HG03571 (cell line): ENCODE results near the gene TNFRSF17.
"Not testable (repeated sequence)": the region's sequence is repeated elsewhere in the genome, so short reads cannot be mapped to it uniquely, and the experiment has no call there.

Experiments used
- ATAC-seq: cut with Tn5 transposase; IDR thresholded peaks from one replicate; pipeline ENCODE4 v1.9.1; 2021; ENCODE audit not compliant: unreplicated experiment

TNFRSF17 gene

GRCh38 chr16:11968577-11968976 lies 3.6 kb downstream of the TNFRSF17 start:
- no peak for ATAC-seq

GRCh38 chr16:11970292-11970691 lies 5.3 kb downstream of the TNFRSF17 start:
- not testable (repeated sequence) for ATAC-seq

GRCh38 chr16:11972128-11972527 lies 7.1 kb downstream of the TNFRSF17 start:
- no peak for ATAC-seq

GRCh38 chr16:11973070-11973469 lies 8.1 kb downstream of the TNFRSF17 start:
- ATAC-seq, result no peak

GRCh38 chr16:11976850-11977375 lies 11.9 kb downstream of the TNFRSF17 start:
- ATAC-seq, result no peak

GRCh38 chr16:11977376-11978041 lies 12.5 kb downstream of the TNFRSF17 start:
- no peak for ATAC-seq

GRCh38 chr16:11978080-11978479 lies 13.1 kb downstream of the TNFRSF17 start:
- no peak for ATAC-seq

- no peak for ATAC-seq
Observed at GRCh38 chr16:11979013-11979672, 14.1 kb downstream of the TNFRSF17 start.

GRCh38 chr16:11980136-11980844 lies 15.3 kb downstream of the TNFRSF17 start:
- ATAC-seq, result no peak

GRCh38 chr16:11985250-11985649 lies 20.2 kb downstream of the TNFRSF17 start:
- no peak for ATAC-seq

- no peak for ATAC-seq
Observed at GRCh38 chr16:11986521-11987057, 21.6 kb downstream of the TNFRSF17 start.

- ATAC-seq, result no peak
Observed at GRCh38 chr16:11988258-11988978, 23.4 kb downstream of the TNFRSF17 start.

GRCh38 chr16:11990702-11991390 lies 25.8 kb downstream of the TNFRSF17 start:
- ATAC-seq, result peak; percentile 64

- no peak for ATAC-seq
Observed at GRCh38 chr16:11992008-11992584, 27.1 kb downstream of the TNFRSF17 start.

GRCh38 chr16:11992586-11993524 lies 27.8 kb downstream of the TNFRSF17 start:
- ATAC-seq, result no peak

GRCh38 chr16:11994143-11995119 lies 29.4 kb downstream of the TNFRSF17 start:
- ATAC-seq, result no peak

- ATAC-seq, result no peak
Observed at GRCh38 chr16:11996433-11997330, 31.7 kb downstream of the TNFRSF17 start.
